Hepatocyte (in vitro differentiated cells): Measurements from ENCODE around the gene TAF12.

Experiments used
- EZH2 ChIP-seq: fragments of 200-600 bp; sonication (generic); IDR thresholded peaks from 2 replicates; pipeline ENCODE4 v1.6.1; 2016; ENCODE audit warnings: antibody characterized with exemption, mild to moderate bottlenecking, borderline replicate concordance
- EZH2phosphoT487 ChIP-seq: fragments of 200-600 bp; sonication (generic); IDR thresholded peaks from one replicate; pipeline ENCODE4 v1.6.1; 2018; ENCODE audit warnings: antibody characterized with exemption, mild to moderate bottlenecking, low read depth, moderate library complexity; ENCODE audit not compliant: unreplicated experiment, severe bottlenecking
- TF ChIP-seq, protein P1 (sequence below): fragments of 200-600 bp; sonication (generic); IDR thresholded peaks from 2 replicates; pipeline ENCODE4 v1.5.1; 2016; ENCODE audit warnings: antibody characterized with exemption, mild to moderate bottlenecking; ENCODE audit not compliant: poor library complexity

DNA sequence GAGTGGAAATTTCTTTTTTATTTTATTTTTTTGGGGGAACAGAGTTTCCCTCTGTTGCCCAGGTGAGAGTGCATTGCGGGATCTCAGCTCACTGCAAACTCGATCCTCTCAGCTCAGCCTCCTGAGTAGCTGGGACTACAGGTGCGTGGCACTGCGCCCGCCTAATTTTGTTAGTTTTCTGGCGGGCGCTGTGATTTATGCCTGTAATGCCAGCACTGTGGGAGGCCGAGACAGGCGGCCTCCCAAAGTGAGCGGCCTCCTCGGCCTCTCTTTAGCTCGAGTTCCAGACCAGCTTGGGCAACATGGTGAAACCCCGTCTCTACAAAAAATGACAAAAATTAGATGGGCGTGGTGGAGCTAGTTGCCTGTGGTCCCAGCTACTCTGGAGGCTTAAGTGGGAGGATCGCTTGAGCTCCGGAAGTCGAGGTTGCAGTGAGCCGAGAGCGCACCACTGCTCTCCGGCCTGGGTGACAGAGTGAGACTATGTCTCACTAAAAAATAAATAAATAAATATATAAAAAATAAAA lies 28.4 kb upstream of the TAF12 start:
- TF ChIP-seq, protein P1, sequence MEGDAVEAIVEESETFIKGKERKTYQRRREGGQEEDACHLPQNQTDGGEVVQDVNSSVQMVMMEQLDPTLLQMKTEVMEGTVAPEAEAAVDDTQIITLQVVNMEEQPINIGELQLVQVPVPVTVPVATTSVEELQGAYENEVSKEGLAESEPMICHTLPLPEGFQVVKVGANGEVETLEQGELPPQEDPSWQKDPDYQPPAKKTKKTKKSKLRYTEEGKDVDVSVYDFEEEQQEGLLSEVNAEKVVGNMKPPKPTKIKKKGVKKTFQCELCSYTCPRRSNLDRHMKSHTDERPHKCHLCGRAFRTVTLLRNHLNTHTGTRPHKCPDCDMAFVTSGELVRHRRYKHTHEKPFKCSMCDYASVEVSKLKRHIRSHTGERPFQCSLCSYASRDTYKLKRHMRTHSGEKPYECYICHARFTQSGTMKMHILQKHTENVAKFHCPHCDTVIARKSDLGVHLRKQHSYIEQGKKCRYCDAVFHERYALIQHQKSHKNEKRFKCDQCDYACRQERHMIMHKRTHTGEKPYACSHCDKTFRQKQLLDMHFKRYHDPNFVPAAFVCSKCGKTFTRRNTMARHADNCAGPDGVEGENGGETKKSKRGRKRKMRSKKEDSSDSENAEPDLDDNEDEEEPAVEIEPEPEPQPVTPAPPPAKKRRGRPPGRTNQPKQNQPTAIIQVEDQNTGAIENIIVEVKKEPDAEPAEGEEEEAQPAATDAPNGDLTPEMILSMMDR = no peak
- no peak for TF ChIP-seq EZH2
- no peak for TF ChIP-seq EZH2phosphoT487
